ENCODE data around the gene RFLNA.

RFLNA gene

GRCh38 chr12:124294780-124295341 is at the start of gene RFLNA:
TSS of gene RFLNA (plus strand) at chr12:124295093. CDS start at chr12:124295430, 337 bp downstream.
- no peak for DNase-seq (ENCODE audit: low spot score)

GRCh38 chr12:124247331-124247730 is 47.6 kb upstream of the RFLNA start:
- DNase-seq (ENCODE audit: low spot score) = no peak

- no peak for DNase-seq (ENCODE audit: low spot score)
These were observed 45.7 kb upstream of the RFLNA start for GRCh38 chr12:124248941-124249825.

GRCh38 chr12:124251186-124251585 is 43.7 kb upstream of the RFLNA start:
- DNase-seq (ENCODE audit: low spot score) = no peak

GRCh38 chr12:124252964-124253363 is 41.9 kb upstream of the RFLNA start:
- DNase-seq (ENCODE audit: low spot score) = no peak

- DNase-seq (ENCODE audit: low spot score) = no peak
These were observed 40.8 kb upstream of the RFLNA start for GRCh38 chr12:124254126-124254525.

- DNase-seq (ENCODE audit: low spot score) = no peak
These were observed 35.5 kb upstream of the RFLNA start for GRCh38 chr12:124259154-124260066.

GRCh38 chr12:124261885-124262284 is 33.0 kb upstream of the RFLNA start:
- no peak for DNase-seq (ENCODE audit: low spot score)

GRCh38 chr12:124264089-124264795 is 30.7 kb upstream of the RFLNA start:
- no peak for DNase-seq (ENCODE audit: low spot score)

- no peak for DNase-seq (ENCODE audit: low spot score)
These were observed 30.0 kb upstream of the RFLNA start for GRCh38 chr12:124264879-124265278.

GRCh38 chr12:124267205-124267778 is 27.6 kb upstream of the RFLNA start:
- no peak for DNase-seq (ENCODE audit: low spot score)

- no peak for DNase-seq (ENCODE audit: low spot score)
These were observed 24.2 kb upstream of the RFLNA start for GRCh38 chr12:124270671-124271070.

GRCh38 chr12:124273630-124274029 is 21.3 kb upstream of the RFLNA start:
- peak; percentile 4 for DNase-seq (ENCODE audit: low spot score)

GRCh38 chr12:124276337-124276736 is 18.6 kb upstream of the RFLNA start:
- DNase-seq (ENCODE audit: low spot score) = no peak

- DNase-seq (ENCODE audit: low spot score) = no peak
These were observed 17.3 kb upstream of the RFLNA start for GRCh38 chr12:124277394-124278241.

- no peak for DNase-seq (ENCODE audit: low spot score)
These were observed 16.3 kb upstream of the RFLNA start for GRCh38 chr12:124278389-124279101.

- DNase-seq (ENCODE audit: low spot score) = no peak
These were observed 15.6 kb upstream of the RFLNA start for GRCh38 chr12:124279315-124279714.

- no peak for DNase-seq (ENCODE audit: low spot score)
These were observed 15.0 kb upstream of the RFLNA start for GRCh38 chr12:124279846-124280360.

- no peak for DNase-seq (ENCODE audit: low spot score)
These were observed 13.6 kb upstream of the RFLNA start for GRCh38 chr12:124281309-124281708.

GRCh38 chr12:124282287-124282686 is 12.6 kb upstream of the RFLNA start:
- no peak for DNase-seq (ENCODE audit: low spot score)
